ENCODE results near the gene CALN1.

DNA sequence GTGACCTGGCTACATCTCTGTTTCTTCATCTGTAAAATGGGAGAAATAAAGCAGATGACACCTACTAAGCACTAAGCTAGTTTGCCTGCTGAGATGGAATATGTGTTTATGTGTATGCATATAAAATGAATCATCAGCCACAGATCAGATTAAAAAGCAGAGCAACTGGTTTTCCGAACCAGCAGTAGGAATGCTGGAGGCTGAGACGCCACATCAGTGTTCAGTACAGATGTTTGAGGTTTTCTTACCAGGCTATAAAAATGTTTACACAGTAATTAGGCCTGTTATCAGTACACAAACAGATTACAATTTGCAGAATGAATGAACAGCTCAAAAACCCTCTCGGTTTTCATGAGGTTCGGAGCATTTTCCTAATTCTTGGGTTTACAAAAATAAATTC is 85.8 kb downstream of the CALN1 start:
- TF ChIP-seq, protein P1, sequence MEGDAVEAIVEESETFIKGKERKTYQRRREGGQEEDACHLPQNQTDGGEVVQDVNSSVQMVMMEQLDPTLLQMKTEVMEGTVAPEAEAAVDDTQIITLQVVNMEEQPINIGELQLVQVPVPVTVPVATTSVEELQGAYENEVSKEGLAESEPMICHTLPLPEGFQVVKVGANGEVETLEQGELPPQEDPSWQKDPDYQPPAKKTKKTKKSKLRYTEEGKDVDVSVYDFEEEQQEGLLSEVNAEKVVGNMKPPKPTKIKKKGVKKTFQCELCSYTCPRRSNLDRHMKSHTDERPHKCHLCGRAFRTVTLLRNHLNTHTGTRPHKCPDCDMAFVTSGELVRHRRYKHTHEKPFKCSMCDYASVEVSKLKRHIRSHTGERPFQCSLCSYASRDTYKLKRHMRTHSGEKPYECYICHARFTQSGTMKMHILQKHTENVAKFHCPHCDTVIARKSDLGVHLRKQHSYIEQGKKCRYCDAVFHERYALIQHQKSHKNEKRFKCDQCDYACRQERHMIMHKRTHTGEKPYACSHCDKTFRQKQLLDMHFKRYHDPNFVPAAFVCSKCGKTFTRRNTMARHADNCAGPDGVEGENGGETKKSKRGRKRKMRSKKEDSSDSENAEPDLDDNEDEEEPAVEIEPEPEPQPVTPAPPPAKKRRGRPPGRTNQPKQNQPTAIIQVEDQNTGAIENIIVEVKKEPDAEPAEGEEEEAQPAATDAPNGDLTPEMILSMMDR (IDR thresholded peaks at IDR 0.05) = no peak
- TF ChIP-seq POLR2A (IDR thresholded peaks at IDR 0.05) = no peak
